T-cell (primary cell): ENCODE data around the gene PLAGL2. TPM values are rescaled to one million over a fixed set of nuclear protein-coding genes. Genes with fewer than 3 reads are reported as not detected.
A peak's percentile ranks its signal among the peaks of the same experiment; 100 is the strongest.
"Not testable (repeated sequence)": the region's sequence is repeated elsewhere in the genome, so short reads cannot be mapped to it uniquely, and the experiment has no call there.

Experiments used
- ATAC-seq, 4 experiments: fragments of 200-7000 bp in 3 of 4; fragments of 150-1000 bp in 1 of 4; cut with Tn5 transposase; replicated peaks in 1 of 4; 1 replicate in 3 of 4; 2 replicates in 1 of 4; pipeline ENCODE4 v1.10.0; 2021; ENCODE audit warnings: moderate library complexity in 3 of 4, mild to moderate bottlenecking in 2 of 4, moderate number of reproducible peaks in 1 of 4
- CTCF ChIA-PET, 2 donors: fragments of 300-600 bp; sonication (Branson Sonifier 250); formaldehyde crosslinking; loops; one replicate each; lab custom pipeline; 2022; ENCODE audit warnings: antibody characterized with exemption in 2 of 2; lab: Charles Lee
- POLR2A ChIA-PET, 2 donors: fragments of 300-600 bp; sonication (Branson Sonifier 250); formaldehyde crosslinking; loops; one replicate each; lab custom pipeline; 2022; ENCODE audit warnings: antibody characterized with exemption in 2 of 2; lab: Charles Lee
- DNase-seq, 35 experiments: peaks; one replicate each; pipeline versions ENCODE4 v3.0.0 to v3.0.0-alpha.2; 2013 to 2023
- H3K27ac ChIP-seq: one replicate; pipeline ENCODE4 v1.5.1; 2013; ENCODE audit warnings: low read length
- H3K27me3 ChIP-seq, 2 experiments: replicated peaks in 1 of 2; 1 replicate in 1 of 2; 2 replicates in 1 of 2; pipeline versions ENCODE4 v1.6.1 to v1.7.0; 2013; ENCODE audit warnings: low read length in 1 of 2, mixed read lengths in 1 of 2; ENCODE audit not compliant: control insufficient read depth in 2 of 2, insufficient read depth in 2 of 2; ENCODE audit errors: extremely low read depth in 1 of 2
- H3K36me3 ChIP-seq, 2 donors: 1 replicate in 1 of 2; 2 replicates in 1 of 2; pipeline versions ENCODE4 v1.6.1 to v1.7.0; 2013; ENCODE audit warnings: low read length in 1 of 2; ENCODE audit not compliant: control insufficient read depth in 2 of 2, insufficient read depth in 1 of 2; ENCODE audit errors: extremely low read depth in 1 of 2
- H3K4me1 ChIP-seq, 2 experiments: 1 replicate in 1 of 2; 2 replicates in 1 of 2; pipeline versions ENCODE4 v1.6.1 to v1.7.0; 2013; ENCODE audit warnings: low read length in 2 of 2, mixed read lengths in 1 of 2; ENCODE audit not compliant: insufficient read depth in 2 of 2, control insufficient read depth in 1 of 2; ENCODE audit errors: extremely low read depth in 1 of 2
- H3K4me3 ChIP-seq, 2 donors: 1 replicate in 1 of 2; 2 replicates in 1 of 2; pipeline versions ENCODE4 v1.5.1 to v1.7.0; 2013; ENCODE audit warnings: mild to moderate bottlenecking in 2 of 2, low read length in 1 of 2, moderate library complexity in 1 of 2; ENCODE audit not compliant: control insufficient read depth in 1 of 2; ENCODE audit errors: extremely low read depth in 1 of 2
- H3K9me3 ChIP-seq: 2 replicates; pipeline ENCODE4 v1.7.0; 2013
- H3K27ac Mint-ChIP-seq, 2 donors: one replicate each; pipeline ENCODE4 v1.8.0; 2020 to 2021; ENCODE audit warnings: mild to moderate bottlenecking in 2 of 2, mixed read lengths in 2 of 2
- H3K27me3 Mint-ChIP-seq, 2 donors: one replicate each; pipeline ENCODE4 v1.8.0; 2021 to 2022; ENCODE audit warnings: mixed read lengths in 2 of 2
- H3K36me3 Mint-ChIP-seq: one replicate; pipeline ENCODE4 v1.8.0; 2021; ENCODE audit warnings: mixed read lengths
- H3K4me1 Mint-ChIP-seq, 3 donors: one replicate each; pipeline ENCODE4 v1.8.0; 2020 to 2022; ENCODE audit warnings: mixed read lengths in 3 of 3, mild to moderate bottlenecking in 1 of 3
- H3K4me3 Mint-ChIP-seq, 3 donors: one replicate each; pipeline ENCODE4 v1.8.0; 2020 to 2022; ENCODE audit warnings: mild to moderate bottlenecking in 3 of 3, mixed read lengths in 3 of 3, moderate library complexity in 3 of 3
- H3K9me3 Mint-ChIP-seq, 3 donors: one replicate each; pipeline ENCODE4 v1.8.0; 2020 to 2022; ENCODE audit warnings: mixed read lengths in 3 of 3
- WGBS: methylation state at CpG from one replicate; pipeline ENCODE4 v1.1.5; 2013; ENCODE audit warnings: missing lambda C conversion rate; ENCODE audit not compliant: insufficient coverage; 5-methylcytosine and 5-hydroxymethylcytosine counted together
- total RNA-seq, 35 experiments: library from RNA in 6 of 35; stranded (reverse) in 6 of 35; fragments of 120-200 nt in 1 of 35; gene quantifications; one replicate each; pipeline versions ENCODE4 v1.2.1 to v1.2.4 and lab custom pipeline; 2013 to 2026

Gene PLAGL2
- total RNA-seq, 5 donors from 2014 or later (not counting 1 experiment from before 2014, with no cell fraction given), result 12.6 to 18.2 (median 16.3) TPM

DNA sequence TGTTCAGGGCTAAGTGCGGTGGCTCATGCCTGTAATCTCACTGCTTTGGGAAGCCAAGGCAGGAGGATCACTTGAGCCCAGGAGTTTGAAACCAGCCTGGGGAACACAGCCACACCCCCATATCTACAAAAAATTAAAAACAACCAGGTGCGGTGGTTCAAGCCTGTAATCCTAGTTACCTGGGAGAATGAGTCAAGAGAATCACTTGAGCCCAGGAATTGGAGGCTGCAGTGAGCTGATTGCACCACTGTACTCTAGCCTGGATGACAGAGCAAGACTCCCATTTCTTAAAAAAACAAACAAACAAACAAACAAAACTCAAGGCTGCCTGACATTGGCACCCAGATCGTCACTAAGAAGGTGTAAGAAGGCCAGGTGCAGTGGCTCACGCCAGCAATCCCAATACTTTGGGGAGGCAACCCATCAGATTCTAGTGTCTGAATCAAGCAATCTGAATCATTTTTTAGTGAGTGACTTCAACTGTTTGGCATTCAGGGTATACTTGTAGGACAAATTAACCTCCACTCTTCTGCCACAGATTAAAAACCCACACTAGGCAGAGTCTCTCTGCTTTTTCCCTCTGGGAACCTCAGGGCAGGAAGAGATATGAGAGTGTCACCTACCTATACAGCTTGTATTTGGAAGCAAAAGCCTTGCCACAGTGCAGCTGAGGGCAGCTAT lies 6.1 kb downstream of the PLAGL2 start:
- Histone ChIP-seq H3K27me3 (no peaks in the 10 kb centered on the region), H3K4me3 (no peak overlapping the region), H3K9me3 (no peaks in the 10 kb centered on the region), H3K36me3 (peaks cover 7 to 47% of the 10 kb centered on the region in 2 donors), H3K4me1 (peaks cover 13 to 32% of the 10 kb centered on the region in 2 experiments), H3K27ac (no peak overlapping the region)
- WGBS, result 100% methylated on average over 1 of the region's 4 CpGs
- no peaks in the 10 kb centered on the region for H3K27me3 Mint-ChIP-seq
- peaks cover 20% of the 10 kb centered on the region for H3K36me3 Mint-ChIP-seq
- no peak for ATAC-seq
- ChIA-PET POLR2A (interaction anchor here in 1 of 2 donors (0.7 kb wide), 1 partner anchor 81 kb away, joined by 3 read pairs; no protein-coding TSS in a partner anchor), CTCF (interaction anchor here in 1 of 2 donors (0.9 kb wide), 1 partner anchor 9 kb away, joined by 3 read pairs; no protein-coding TSS in a partner anchor)
- peak overlapping the region in 1 of 2 donors; percentile 2 for H3K27ac Mint-ChIP-seq
- no peaks in the 10 kb centered on the region for H3K9me3 Mint-ChIP-seq
- H3K4me1 Mint-ChIP-seq, result peaks cover 51 to 62% (median 58%) of the 10 kb centered on the region in 3 donors
- no peak overlapping the region for H3K4me3 Mint-ChIP-seq
- no peak for DNase-seq

DNA sequence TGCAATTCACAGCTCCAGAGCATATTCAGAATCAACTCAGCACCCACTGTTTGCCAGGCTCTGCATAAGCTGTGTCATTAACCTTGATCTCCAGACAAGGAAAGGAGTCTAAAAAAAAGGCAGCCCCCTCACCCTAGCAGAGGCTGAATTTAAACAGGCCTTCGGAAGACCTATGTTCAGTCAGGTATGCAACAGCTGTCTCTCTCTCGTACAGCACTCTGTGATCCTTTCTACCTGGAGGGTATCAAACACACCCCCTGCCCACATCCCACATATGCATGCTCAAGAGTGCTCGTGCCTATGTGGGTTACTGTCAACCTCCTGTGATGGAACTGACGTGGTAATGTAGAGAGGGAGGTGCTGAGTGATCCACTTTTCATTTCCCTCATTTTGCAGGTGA lies 8.5 kb downstream of the PLAGL2 start:
- Mint-ChIP-seq H3K36me3 (peaks cover 35% of the 10 kb centered on the region), H3K27ac (peak overlapping the region in 1 of 2 donors; percentile 55), H3K27me3 (no peaks in the 10 kb centered on the region), H3K4me1 (peaks cover 34 to 38% (median 36%) of the 10 kb centered on the region in 3 donors), H3K4me3 (no peak overlapping the region), H3K9me3 (no peaks in the 10 kb centered on the region)
- Histone ChIP-seq H3K27me3 (no peaks in the 10 kb centered on the region), H3K4me3 (no peak overlapping the region), H3K27ac (no peak overlapping the region), H3K4me1 (peaks cover 3 to 12% of the 10 kb centered on the region in 2 experiments), H3K9me3 (no peaks in the 10 kb centered on the region), H3K36me3 (peaks cover 12 to 68% of the 10 kb centered on the region in 2 donors)
- DNase-seq (no peak), ATAC-seq (no peak)
- ChIA-PET CTCF (interaction anchor here (0.5 to 0.6 kb wide), 3 partner anchors 52 to 495 kb away, joined by 3 to 8 read pairs (median 7); no protein-coding TSS in a partner anchor), POLR2A (no interaction called here)
- WGBS, result 83% methylated on average over 1 of the region's 4 CpGs

DNA sequence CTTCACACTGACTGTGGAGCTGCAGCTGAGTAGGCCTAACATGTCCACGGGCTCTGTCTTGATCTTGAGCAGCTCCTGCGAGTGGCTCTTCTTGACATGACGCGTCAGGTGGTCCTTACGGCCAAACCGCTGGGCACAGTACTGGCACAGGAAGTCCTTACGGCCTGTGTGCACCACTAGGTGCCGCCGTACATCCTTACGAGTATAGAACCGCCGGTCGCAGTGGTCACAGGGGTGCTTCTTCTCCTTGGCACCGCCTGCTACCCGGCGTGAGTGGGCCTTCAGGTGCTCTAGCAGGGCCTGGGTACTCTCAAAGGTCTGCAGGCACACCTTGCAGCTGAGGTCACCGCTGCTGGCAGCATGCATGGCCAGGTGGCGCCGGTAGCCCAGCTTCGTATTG lies 10.4 kb downstream of the PLAGL2 start:
- CTCF ChIA-PET, H3K27ac Mint-ChIP-seq, H3K27me3 ChIP-seq, H3K4me3 ChIP-seq, H3K9me3 ChIP-seq, DNase-seq, H3K27me3 Mint-ChIP-seq, H3K27ac ChIP-seq, H3K9me3 Mint-ChIP-seq, H3K4me1 ChIP-seq, POLR2A ChIA-PET, ATAC-seq, H3K4me3 Mint-ChIP-seq: not testable (repeated sequence)
- Mint-ChIP-seq H3K36me3 (peaks cover 34% of the 10 kb centered on the region), H3K4me1 (peaks cover 20 to 21% (median 20%) of the 10 kb centered on the region in 3 donors)
- H3K36me3 ChIP-seq, result peaks cover 12 to 65% of the 10 kb centered on the region in 2 donors
- WGBS, result 94% methylated on average over 16 of the region's 20 CpGs

DNA sequence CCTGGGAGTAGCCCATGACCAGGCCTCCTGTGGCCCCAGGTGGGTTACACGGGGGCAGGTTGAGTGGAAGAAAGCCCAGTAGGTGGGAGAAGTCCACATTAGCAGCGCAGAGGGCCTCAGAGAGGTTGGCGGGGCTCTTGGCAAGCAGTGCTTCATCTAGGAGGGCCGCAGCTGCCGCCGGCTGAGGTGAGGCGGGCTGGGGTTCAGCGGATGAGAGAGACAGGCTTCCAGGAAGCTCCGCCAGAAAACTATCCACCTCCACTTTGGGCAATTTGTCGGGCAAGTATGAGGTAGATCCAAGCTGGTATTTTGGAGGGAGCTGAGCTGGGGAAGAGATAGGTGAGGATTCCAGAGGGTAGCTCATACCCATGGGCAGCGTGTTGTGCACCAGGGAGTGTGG lies 10.9 kb downstream of the PLAGL2 start:
- H3K27me3 Mint-ChIP-seq, POLR2A ChIA-PET, H3K27me3 ChIP-seq, ATAC-seq, DNase-seq, H3K4me1 ChIP-seq, H3K27ac Mint-ChIP-seq, H3K4me3 Mint-ChIP-seq, CTCF ChIA-PET, H3K27ac ChIP-seq, H3K4me3 ChIP-seq, H3K9me3 ChIP-seq, H3K9me3 Mint-ChIP-seq: not testable (repeated sequence)
- H3K36me3 ChIP-seq, result peaks cover 12 to 60% of the 10 kb centered on the region in 2 donors
- Mint-ChIP-seq H3K4me1 (peaks cover 16 to 20% (median 17%) of the 10 kb centered on the region in 3 donors), H3K36me3 (peaks cover 31% of the 10 kb centered on the region)
- whole genome bisulfite sequencing, result 100% methylated on average over 2 of the region's 11 CpGs

DNA sequence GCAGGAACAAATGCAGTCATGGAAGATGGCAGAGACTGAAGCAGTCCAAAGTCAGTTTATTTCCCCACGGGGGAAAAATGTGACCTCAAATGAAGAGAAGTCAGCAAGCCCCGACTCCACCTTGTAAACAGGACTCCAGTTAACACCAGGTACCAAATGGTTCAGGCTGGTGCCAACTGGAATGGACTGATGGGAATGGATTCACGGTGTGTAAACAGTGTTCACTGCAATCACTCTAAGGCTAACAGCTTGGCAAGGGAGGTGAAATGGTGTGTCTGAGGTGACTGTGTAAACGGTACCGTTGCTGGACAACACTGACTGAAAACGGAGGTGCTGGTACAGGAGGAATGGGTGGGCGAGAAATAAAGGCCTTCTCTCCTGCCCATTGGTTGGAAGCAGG lies 12.0 kb downstream of the PLAGL2 start:
- Histone ChIP-seq H3K27ac (no peak overlapping the region), H3K27me3 (no peaks in the 10 kb centered on the region), H3K4me3 (no peak overlapping the region), H3K4me1 (peaks cover 0 to 10% of the 10 kb centered on the region in 2 experiments), H3K9me3 (no peaks in the 10 kb centered on the region), H3K36me3 (peaks cover 12 to 54% of the 10 kb centered on the region in 2 donors)
- ATAC-seq (no peak), DNase-seq (no peak)
- ChIA-PET CTCF (no interaction called here), POLR2A (no interaction called here)
- Mint-ChIP-seq H3K36me3 (peaks cover 31% of the 10 kb centered on the region), H3K4me1 (peaks cover 16 to 22% (median 22%) of the 10 kb centered on the region in 3 donors), H3K9me3 (no peaks in the 10 kb centered on the region), H3K27ac (no peak overlapping the region), H3K27me3 (no peaks in the 10 kb centered on the region), H3K4me3 (no peak overlapping the region)
- 74% methylated on average over 4 of the region's 7 CpGs for WGBS

DNA sequence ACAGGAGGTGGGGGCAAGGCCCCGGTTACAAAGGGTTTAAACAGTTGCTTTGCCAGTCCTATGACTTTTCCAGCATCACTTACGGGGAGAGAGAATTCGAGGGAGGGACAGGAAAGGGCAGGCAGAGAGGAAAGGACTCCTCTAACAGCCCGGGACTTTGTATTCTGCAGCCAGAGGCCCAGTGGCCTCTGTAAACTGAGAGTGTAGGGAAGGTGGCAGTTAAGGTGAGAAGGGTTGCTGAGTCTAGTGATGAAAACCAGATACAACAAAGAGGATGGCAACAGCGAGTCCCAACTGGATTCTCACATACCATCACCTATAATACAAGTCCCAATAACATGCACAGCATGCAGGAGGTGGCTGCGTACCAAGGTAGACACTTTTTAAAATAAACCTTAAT lies 13.5 kb downstream of the PLAGL2 start:
- H3K36me3 ChIP-seq, result peaks cover 12 to 44% of the 10 kb centered on the region in 2 donors
- no peak overlapping the region for H3K27ac ChIP-seq
- Mint-ChIP-seq H3K4me3 (no peak overlapping the region), H3K27ac (no peak overlapping the region), H3K36me3 (peaks cover 27% of the 10 kb centered on the region), H3K9me3 (no peaks in the 10 kb centered on the region), H3K27me3 (no peaks in the 10 kb centered on the region), H3K4me1 (peaks cover 17 to 28% (median 27%) of the 10 kb centered on the region in 3 donors)
- H3K4me1 ChIP-seq, result peaks cover 2 to 19% of the 10 kb centered on the region in 2 experiments
- POLR2A ChIA-PET, result no interaction called here
- H3K27me3 ChIP-seq, result peaks cover 0 to 5% of the 10 kb centered on the region in 2 experiments
- DNase-seq, result no peak
- CTCF ChIA-PET, result no interaction called here
- ATAC-seq, result no peak
- H3K9me3 ChIP-seq, result no peaks in the 10 kb centered on the region
- H3K4me3 ChIP-seq, result no peak overlapping the region
- 100% methylated on average over 4 of the region's 6 CpGs for WGBS
